ENCODE measurements around the gene NEDD4L.

DNA sequence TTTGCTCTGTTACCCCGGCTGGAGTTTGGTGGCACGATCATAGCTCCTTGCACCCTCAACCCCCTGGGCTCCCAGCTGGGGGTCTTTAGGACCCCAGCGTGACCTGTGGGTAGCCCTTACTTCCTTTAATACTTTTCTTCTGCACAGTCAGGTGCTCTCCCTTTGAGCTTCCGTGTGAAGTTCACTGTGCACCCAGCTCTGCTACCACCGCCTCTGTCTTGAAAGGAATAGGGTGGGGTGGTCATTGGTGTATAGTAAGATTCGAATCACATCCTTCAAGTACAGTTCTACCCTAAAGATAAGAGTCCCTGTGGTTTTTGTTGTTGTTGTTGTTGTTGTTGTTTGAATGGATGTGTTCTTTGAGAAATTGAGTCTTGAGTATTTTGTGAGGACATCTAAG, 267.4 kb downstream of the NEDD4L start:
- TF ChIP-seq, protein P1, sequence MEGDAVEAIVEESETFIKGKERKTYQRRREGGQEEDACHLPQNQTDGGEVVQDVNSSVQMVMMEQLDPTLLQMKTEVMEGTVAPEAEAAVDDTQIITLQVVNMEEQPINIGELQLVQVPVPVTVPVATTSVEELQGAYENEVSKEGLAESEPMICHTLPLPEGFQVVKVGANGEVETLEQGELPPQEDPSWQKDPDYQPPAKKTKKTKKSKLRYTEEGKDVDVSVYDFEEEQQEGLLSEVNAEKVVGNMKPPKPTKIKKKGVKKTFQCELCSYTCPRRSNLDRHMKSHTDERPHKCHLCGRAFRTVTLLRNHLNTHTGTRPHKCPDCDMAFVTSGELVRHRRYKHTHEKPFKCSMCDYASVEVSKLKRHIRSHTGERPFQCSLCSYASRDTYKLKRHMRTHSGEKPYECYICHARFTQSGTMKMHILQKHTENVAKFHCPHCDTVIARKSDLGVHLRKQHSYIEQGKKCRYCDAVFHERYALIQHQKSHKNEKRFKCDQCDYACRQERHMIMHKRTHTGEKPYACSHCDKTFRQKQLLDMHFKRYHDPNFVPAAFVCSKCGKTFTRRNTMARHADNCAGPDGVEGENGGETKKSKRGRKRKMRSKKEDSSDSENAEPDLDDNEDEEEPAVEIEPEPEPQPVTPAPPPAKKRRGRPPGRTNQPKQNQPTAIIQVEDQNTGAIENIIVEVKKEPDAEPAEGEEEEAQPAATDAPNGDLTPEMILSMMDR (IDR thresholded peaks at IDR 0.05; ENCODE audit: insufficient read depth, low read depth, low read length), result no peak
- TF ChIP-seq EZH2 (IDR thresholded peaks at IDR 0.05; ENCODE audit: insufficient read depth, low read length), result no peak
